GM12872 (cell line): ENCODE results near the gene QRICH1.

Experiments used
- CTCF ChIP-seq: IDR thresholded peaks from 3 replicates; pipeline ENCODE4 v1.5.1; 2011; ENCODE audit warnings: low read depth, mild to moderate bottlenecking, low read length, moderate library complexity; ENCODE audit not compliant: insufficient read depth

The QRICH1 gene

GRCh38 chr3:49112262-49112661 is 18.4 kb upstream of the QRICH1 start:
- TF ChIP-seq CTCF = no peak

GRCh38 chr3:49111347-49111746 is 17.5 kb upstream of the QRICH1 start:
- TF ChIP-seq CTCF = no peak

- TF ChIP-seq CTCF = no peak
These were observed 16.9 kb upstream of the QRICH1 start for GRCh38 chr3:49110780-49111179.

- TF ChIP-seq CTCF = no peak
These were observed 14.5 kb upstream of the QRICH1 start for GRCh38 chr3:49108346-49108745.

- TF ChIP-seq CTCF = no peak
These were observed 10.8 kb upstream of the QRICH1 start, which contains the start of gene QARS1 for GRCh38 chr3:49104427-49105291. TSS of gene QARS1 (minus strand) at chr3:49104757. CDS start at chr3:49104733, 24 bp downstream.

- no peak for TF ChIP-seq CTCF
These were observed 10.2 kb upstream of the QRICH1 start for GRCh38 chr3:49104052-49104426.

- TF ChIP-seq CTCF = no peak
These were observed 6.3 kb upstream of the QRICH1 start for GRCh38 chr3:49100046-49100615.
